HTERT RPE-1 (cell line): Measurements from ENCODE around the gene LAMB3.

Source experiments
- in situ Hi-C: fragments of 300-500 bp; cut with MboI; formaldehyde crosslinking; loops from 4 replicates; pipeline ENCODE4 v1.14.3; 2020; ENCODE audit warnings: low sequenced_read_pairs

Gene LAMB3

GRCh38 chr1:209565759-209566678 is 86.2 kb downstream of the LAMB3 start:
- in situ Hi-C loops: no loop called here
